GM12878 (cell line): Measurements from ENCODE around the gene SMG6. TPM values are rescaled to one million over a fixed set of nuclear protein-coding genes. Genes with fewer than 3 reads are reported as not detected.

ENCODE experiments used
- ATAC-seq: fragments of 200-7000 bp; cut with Tn5 transposase; 3 replicates; pipeline ENCODE4 v1.9.1; 2020; ENCODE audit warnings: mild to moderate bottlenecking, moderate library complexity
- BruUV-seq: library from RNA; stranded (reverse); fragments of 400-500 nt; replicated peaks from 2 replicates; lab custom pipeline; 2021; lab: Mats Ljungman, UMichigan
- CTCF ChIA-PET: fragments of 300-600 bp; sonication (Branson Sonifier 250); formaldehyde crosslinking; extraction: SDS; loops from one replicate; lab custom pipeline; 2021; ENCODE audit warnings: inconsistent platforms; lab: Yijun Ruan, JAX
- POLR2A ChIA-PET: fragments of 350-600 bp; formaldehyde crosslinking; extraction: SDS; loops from one replicate; lab custom pipeline; 2021; ENCODE audit warnings: inconsistent platforms; lab: Charles Lee
- RAD21 ChIA-PET: fragments of 300-600 bp; sonication (Branson Sonifier 250); formaldehyde crosslinking; loops from one replicate; lab custom pipeline; 2023; ENCODE audit warnings: antibody characterized with exemption; ENCODE audit not compliant: unreplicated experiment; lab: Charles Lee
- SMC1A ChIA-PET: fragments of 300-600 bp; sonication (Branson Sonifier 250); formaldehyde crosslinking; loops from one replicate; lab custom pipeline; 2023; ENCODE audit not compliant: unreplicated experiment, uncharacterized antibody; lab: Charles Lee
- DNase-seq: peaks from one replicate; pipeline ENCODE4 v3.0.0-alpha.2; 2011; ENCODE audit warnings: low read depth, low spot score
- FAIRE-seq: peaks from 3 replicates; lab custom pipeline; 2011; peaks lifted over from hg19 to GRCh38; lab: Jason Lieb, UNC
- H2AFZ ChIP-seq: 2 replicates; pipeline ENCODE4 v1.6.0; 2011; ENCODE audit warnings: low read depth, low read length, control low read depth; ENCODE audit not compliant: control insufficient read depth
- H3K27ac ChIP-seq: 2 replicates; pipeline ENCODE4 v1.5.1; 2011; ENCODE audit warnings: control low read depth; ENCODE audit not compliant: control insufficient read depth, insufficient read depth
- H3K27me3 ChIP-seq, 2 experiments: replicated peaks in 1 of 2; 2 replicates each; pipeline versions ENCODE4 v1.6.0 to v1.6.1; 2011; ENCODE audit warnings: low read length in 1 of 2; ENCODE audit not compliant: control insufficient read depth in 2 of 2, insufficient read depth in 2 of 2
- H3K36me3 ChIP-seq, 2 experiments: 2 replicates each; pipeline ENCODE4 v1.5.1; 2011; ENCODE audit warnings: low read length in 1 of 2; ENCODE audit not compliant: control insufficient read depth in 2 of 2, insufficient read depth in 2 of 2
- H3K4me1 ChIP-seq: 2 replicates; pipeline ENCODE4 v1.6.1; 2011; ENCODE audit warnings: mild to moderate bottlenecking, low read length, moderate library complexity, mixed read lengths; ENCODE audit not compliant: control insufficient read depth, insufficient read depth
- H3K4me2 ChIP-seq: 2 replicates; pipeline ENCODE4 v1.6.0; 2011; ENCODE audit warnings: control low read depth; ENCODE audit not compliant: control insufficient read depth, insufficient read depth
- H3K4me3 ChIP-seq: fragments of 200-600 bp; sonication (generic); 2 replicates; pipeline ENCODE4 v1.5.1; 2016
- H3K79me2 ChIP-seq: 2 replicates; pipeline ENCODE4 v1.6.0; 2011; ENCODE audit warnings: low read length; ENCODE audit not compliant: control insufficient read depth, insufficient read depth
- H3K9ac ChIP-seq: 2 replicates; pipeline ENCODE4 v1.8.0; 2011; ENCODE audit warnings: low read length, control low read depth, mixed read lengths; ENCODE audit not compliant: control insufficient read depth, insufficient read depth
- H3K9me3 ChIP-seq: replicated peaks from 3 replicates; pipeline ENCODE4 v1.5.1; 2011; ENCODE audit warnings: mild to moderate bottlenecking, low read length; ENCODE audit not compliant: control insufficient read depth, insufficient read depth
- H4K20me1 ChIP-seq: 2 replicates; pipeline ENCODE4 v1.6.0; 2011; ENCODE audit not compliant: control insufficient read depth, insufficient read depth
- BCLAF1 ChIP-seq: fragments of 450-650 bp; IDR thresholded peaks from 2 replicates; pipeline ENCODE4 v1.6.1; 2017; ENCODE audit warnings: antibody characterized with exemption, mild to moderate bottlenecking, moderate library complexity
- BHLHE40 ChIP-seq, 2 experiments: fragments of 450-650 bp in 1 of 2; IDR thresholded peaks; 2 replicates each; pipeline ENCODE4 v1.6.1; 2011 to 2017; ENCODE audit warnings: low read depth in 2 of 2, borderline replicate concordance in 1 of 2, improper control_type of control experiment in 1 of 2, low read length in 1 of 2, mild to moderate bottlenecking in 1 of 2
- EGR1 ChIP-seq, 2 experiments: IDR thresholded peaks; 1 replicate in 1 of 2; 2 replicates in 1 of 2; pipeline ENCODE4 v1.6.1; 2011 to 2012; ENCODE audit warnings: low read depth in 2 of 2, low read length in 2 of 2, borderline replicate concordance in 1 of 2, mild to moderate bottlenecking in 1 of 2, moderate library complexity in 1 of 2
- HDGF ChIP-seq: fragments of 450-650 bp; IDR thresholded peaks from 2 replicates; pipeline ENCODE4 v1.6.1; 2016; ENCODE audit warnings: antibody characterized with exemption
- IKZF1 ChIP-seq: fragments of 450-650 bp; conservative IDR thresholded peaks from 2 replicates; pipeline ENCODE4 v1.6.1; 2017; ENCODE audit warnings: antibody characterized with exemption, mild to moderate bottlenecking
- MTA2 ChIP-seq: fragments of 450-650 bp; IDR thresholded peaks from 2 replicates; pipeline ENCODE4 v1.6.1; 2016; ENCODE audit warnings: low read depth, mild to moderate bottlenecking, moderate library complexity
- MYB ChIP-seq: fragments of 150-350 bp; IDR thresholded peaks from 2 replicates; pipeline ENCODE4 v1.6.1; 2014; ENCODE audit warnings: mild to moderate bottlenecking, low read depth, low read length, borderline replicate concordance
- NBN ChIP-seq: fragments of 450-650 bp; IDR thresholded peaks from 2 replicates; pipeline ENCODE4 v1.6.1; 2016
- NR2F1 ChIP-seq: fragments of 450-650 bp; conservative IDR thresholded peaks from 2 replicates; pipeline ENCODE4 v1.6.1; 2017; ENCODE audit warnings: mild to moderate bottlenecking
- PML ChIP-seq: IDR thresholded peaks from 2 replicates; pipeline ENCODE4 v1.6.1; 2012; ENCODE audit warnings: low read length, inconsistent platforms
- POLR2AphosphoS2 ChIP-seq: IDR thresholded peaks from 2 replicates; pipeline ENCODE4 v1.6.1; 2011; ENCODE audit warnings: low read depth, mild to moderate bottlenecking, low read length, improper control_type of control experiment, moderate library complexity
- RAD51 ChIP-seq: fragments of 450-650 bp; IDR thresholded peaks from 2 replicates; pipeline ENCODE4 v1.6.1; 2016; ENCODE audit warnings: moderate library complexity, mild to moderate bottlenecking, inconsistent platforms
- SMARCA5 ChIP-seq: fragments of 450-650 bp; IDR thresholded peaks from 2 replicates; pipeline ENCODE4 v1.6.1; 2017; ENCODE audit warnings: mild to moderate bottlenecking
- SPI1 ChIP-seq: IDR thresholded peaks from 2 replicates; pipeline ENCODE4 v1.6.1; 2011; ENCODE audit warnings: low read depth, mild to moderate bottlenecking, low read length, moderate library complexity, borderline replicate concordance; ENCODE audit not compliant: insufficient read depth
- SUPT20H ChIP-seq: IDR thresholded peaks from 2 replicates; pipeline ENCODE4 v1.6.1; 2011; ENCODE audit warnings: low read depth, mild to moderate bottlenecking, low read length, moderate library complexity, borderline replicate concordance; ENCODE audit not compliant: control insufficient read depth
- TCF7 ChIP-seq: IDR thresholded peaks from 2 replicates; pipeline ENCODE4 v1.6.1; 2014; ENCODE audit warnings: antibody characterized with exemption, borderline replicate concordance
- WGBS: methylation state at CpG from one replicate; pipeline ENCODE4 v1.1.6; 2016; ENCODE audit warnings: low lambda C conversion rate; ENCODE audit not compliant: insufficient replicate concordance, insufficient coverage; ENCODE audit errors: missing lambda C conversion rate; 5-methylcytosine and 5-hydroxymethylcytosine counted together
- in situ Hi-C: fragments of 300-500 bp; cut with MboI; formaldehyde crosslinking; loops from 9 replicates; pipeline ENCODE4 v1.14.3; 2018; ENCODE audit warnings: mixed read lengths
- intact Hi-C: fragments of 100-400 bp; cut with micrococcal nuclease; formaldehyde crosslinking; loops from one replicate; pipeline ENCODE4 v1.14.2; 2022; ENCODE audit not compliant: unreplicated experiment
- polyA plus RNA-seq, 11 experiments: library from polyadenylated mRNA; depleted of rRNA in 4 of 11; unstranded in 6 of 11; stranded (reverse) in 5 of 11; fragments of >200 nt; fragmentation: Nextera tagmentation in 4 of 11; fragmentation: Illumina TruSeq in 1 of 11; extraction: Ambion mirVana in 4 of 11; extraction: Trizol in 1 of 11; gene quantifications; 1 replicate in 1 of 11; 2 replicates in 10 of 11; pipeline versions ENCODE4 v1.2.1 to v1.2.3, GENCODE V29; 2011 to 2016; ENCODE audit warnings: inconsistent platforms in 2 of 11, missing spikeins in 2 of 11, low read depth in 1 of 11
- total RNA-seq, 4 experiments: library from RNA; depleted of rRNA in 3 of 4; stranded (reverse); fragments of >200 nt in 3 of 4; fragmentation: Illumina TruSeq in 1 of 4; extraction: Trizol in 1 of 4; gene quantifications; 2 replicates each; pipeline versions ENCODE4 v1.2.1 to v1.2.3, GENCODE V29; 2013 to 2021
- TF ChIP-seq, protein P1 (sequence below): fragments of 450-650 bp; IDR thresholded peaks from 2 replicates; pipeline ENCODE4 v1.6.1; 2018; ENCODE audit warnings: mild to moderate bottlenecking, low read depth, moderate library complexity; ENCODE audit not compliant: partially characterized antibody
- TF ChIP-seq, protein P2 (sequence below): fragments of 450-650 bp; IDR thresholded peaks from 2 replicates; pipeline ENCODE4 v1.6.1; 2016; ENCODE audit warnings: mild to moderate bottlenecking

The SMG6 gene
- total and polyA plus RNA-seq, 10 of the 15 experiments (the other 5 are each of a cell fraction or from before 2014, with no cell fraction given): 0.58 to 28.7 (median 15.7) TPM

GRCh38 chr17:2042390-2042847 is 261.2 kb downstream of the SMG6 start:
- no TSS peak for BruUV-seq
- H3K36me3 ChIP-seq: peaks cover 0 to 2% of the 10 kb centered on the region in 2 experiments; a peak in 3 of 4 replicates
- ATAC-seq (no peak; the same call in 2 of the 3 replicates), FAIRE-seq (no peak), DNase-seq (no peak)
- peak overlapping the region; percentile 91 for H3K9ac ChIP-seq
- peak overlapping the region; percentile 76 for H2AFZ ChIP-seq
- H3K4me2 ChIP-seq: peak overlapping the region; percentile 97
- peak overlapping the region; percentile 93 for H3K4me3 ChIP-seq
- peaks cover 16% of the 10 kb centered on the region for H3K4me1 ChIP-seq
- no peaks in the 10 kb centered on the region for H3K27me3 ChIP-seq
- H3K9me3 ChIP-seq: no peaks in the 10 kb centered on the region
- in situ Hi-C loops (no loop called here), intact Hi-C loops (loop anchor here (5.0 kb wide), 1 partner anchor 320 kb away; the partner anchor contains the start of gene WDR81)
- peak overlapping the region; percentile 82 for H3K27ac ChIP-seq
- WGBS: 27% methylated on average over 17 of the region's 17 CpGs
- ChIA-PET SMC1A (interaction anchor here (1.2 kb wide), 1 partner anchor 134 kb away, joined by 5 read pairs; no protein-coding TSS in a partner anchor), POLR2A (no interaction called here), RAD21 (no interaction called here), CTCF (no interaction called here)
- peaks cover 13% of the 10 kb centered on the region for H3K79me2 ChIP-seq
- H4K20me1 ChIP-seq: no peaks in the 10 kb centered on the region
- TF ChIP-seq EGR1 (IDR thresholded peaks at IDR 0.05; ENCODE audit: borderline replicate concordance in 1 of 2, low read depth in 2 of 2, low read length in 2 of 2) (no peak), PML (0 out of 2 replicates have a peak, but pooled peaks have one; percentile 9), POLR2AphosphoS2 (no peak), NR2F1 (no peak), NBN (peak; percentile 46; the same call in 1 of the 2 replicates), HDGF (peak; percentile 30; the same call in 1 of the 2 replicates), BHLHE40 (IDR thresholded peaks at IDR 0.05; ENCODE audit: borderline replicate concordance in 1 of 2, low read depth in 2 of 2, low read length in 1 of 2) (no peak), MTA2 (0 out of 2 replicates have a peak, but pooled peaks have one; percentile 20), SPI1 (peak; percentile 2; the same call in 1 of the 2 replicates), SUPT20H (no peak), MYB (no peak), IKZF1 (no peak), RAD51 (no peak), TCF7 (no peak), SMARCA5 (no peak), BCLAF1 (no peak)
- TF ChIP-seq, protein P1, sequence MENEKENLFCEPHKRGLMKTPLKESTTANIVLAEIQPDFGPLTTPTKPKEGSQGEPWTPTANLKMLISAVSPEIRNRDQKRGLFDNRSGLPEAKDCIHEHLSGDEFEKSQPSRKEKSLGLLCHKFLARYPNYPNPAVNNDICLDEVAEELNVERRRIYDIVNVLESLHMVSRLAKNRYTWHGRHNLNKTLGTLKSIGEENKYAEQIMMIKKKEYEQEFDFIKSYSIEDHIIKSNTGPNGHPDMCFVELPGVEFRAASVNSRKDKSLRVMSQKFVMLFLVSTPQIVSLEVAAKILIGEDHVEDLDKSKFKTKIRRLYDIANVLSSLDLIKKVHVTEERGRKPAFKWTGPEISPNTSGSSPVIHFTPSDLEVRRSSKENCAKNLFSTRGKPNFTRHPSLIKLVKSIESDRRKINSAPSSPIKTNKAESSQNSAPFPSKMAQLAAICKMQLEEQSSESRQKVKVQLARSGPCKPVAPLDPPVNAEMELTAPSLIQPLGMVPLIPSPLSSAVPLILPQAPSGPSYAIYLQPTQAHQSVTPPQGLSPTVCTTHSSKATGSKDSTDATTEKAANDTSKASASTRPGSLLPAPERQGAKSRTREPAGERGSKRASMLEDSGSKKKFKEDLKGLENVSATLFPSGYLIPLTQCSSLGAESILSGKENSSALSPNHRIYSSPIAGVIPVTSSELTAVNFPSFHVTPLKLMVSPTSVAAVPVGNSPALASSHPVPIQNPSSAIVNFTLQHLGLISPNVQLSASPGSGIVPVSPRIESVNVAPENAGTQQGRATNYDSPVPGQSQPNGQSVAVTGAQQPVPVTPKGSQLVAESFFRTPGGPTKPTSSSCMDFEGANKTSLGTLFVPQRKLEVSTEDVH: no peak
- TF ChIP-seq, protein P2, sequence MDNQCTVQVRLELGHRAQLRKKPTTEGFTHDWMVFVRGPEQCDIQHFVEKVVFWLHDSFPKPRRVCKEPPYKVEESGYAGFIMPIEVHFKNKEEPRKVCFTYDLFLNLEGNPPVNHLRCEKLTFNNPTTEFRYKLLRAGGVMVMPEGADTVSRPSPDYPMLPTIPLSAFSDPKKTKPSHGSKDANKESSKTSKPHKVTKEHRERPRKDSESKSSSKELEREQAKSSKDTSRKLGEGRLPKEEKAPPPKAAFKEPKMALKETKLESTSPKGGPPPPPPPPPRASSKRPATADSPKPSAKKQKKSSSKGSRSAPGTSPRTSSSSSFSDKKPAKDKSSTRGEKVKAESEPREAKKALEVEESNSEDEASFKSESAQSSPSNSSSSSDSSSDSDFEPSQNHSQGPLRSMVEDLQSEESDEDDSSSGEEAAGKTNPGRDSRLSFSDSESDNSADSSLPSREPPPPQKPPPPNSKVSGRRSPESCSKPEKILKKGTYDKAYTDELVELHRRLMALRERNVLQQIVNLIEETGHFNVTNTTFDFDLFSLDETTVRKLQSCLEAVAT: peak; percentile 78
